Non-pigmented ciliary epithelial cell (primary cell): ENCODE data around the gene GET4.
"Not testable (repeated sequence)": the region's sequence is repeated elsewhere in the genome, so short reads cannot be mapped to it uniquely, and the experiment has no call there.

Experiments used
- DNase-seq: peaks from one replicate; pipeline ENCODE4 v3.0.0-alpha.2; 2010; ENCODE audit warnings: low read depth

The GET4 gene

DNA sequence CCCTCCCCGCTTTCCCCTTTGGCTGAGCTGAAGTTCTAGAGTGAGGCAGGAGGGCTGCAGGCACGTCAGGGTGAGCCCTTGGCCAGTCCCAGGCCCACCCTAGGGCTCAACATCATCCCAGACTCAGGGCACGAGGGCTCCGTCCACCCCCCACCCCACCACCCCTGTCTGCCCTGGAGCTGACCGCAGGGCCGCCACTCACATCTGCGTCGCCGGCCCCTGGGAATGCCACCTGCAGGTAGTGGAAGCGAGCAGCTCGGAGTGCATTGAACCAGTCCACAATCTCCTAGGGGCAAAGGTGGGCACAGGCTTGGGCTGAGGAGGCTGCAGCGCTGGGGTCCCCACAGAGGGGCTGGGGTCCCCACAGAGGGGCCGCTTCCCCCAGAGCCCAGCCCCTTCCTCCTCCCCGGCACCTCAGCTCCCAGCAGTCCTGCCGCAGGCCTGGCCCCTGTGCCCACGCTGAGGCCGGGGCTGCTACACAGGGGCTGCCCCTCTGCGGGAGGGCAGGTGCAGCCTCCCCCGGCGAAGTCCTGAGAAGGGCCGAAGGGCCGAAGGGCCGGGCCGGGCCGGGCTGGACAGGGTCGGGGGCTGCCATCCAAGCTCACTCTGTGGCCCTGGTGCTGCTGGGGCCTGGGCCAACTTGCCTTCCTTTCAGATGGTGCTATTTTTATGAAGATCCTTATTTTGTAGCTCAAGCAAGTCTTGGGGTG is 24.1 kb downstream of the GET4 start:
- no peak for DNase-seq

DNA sequence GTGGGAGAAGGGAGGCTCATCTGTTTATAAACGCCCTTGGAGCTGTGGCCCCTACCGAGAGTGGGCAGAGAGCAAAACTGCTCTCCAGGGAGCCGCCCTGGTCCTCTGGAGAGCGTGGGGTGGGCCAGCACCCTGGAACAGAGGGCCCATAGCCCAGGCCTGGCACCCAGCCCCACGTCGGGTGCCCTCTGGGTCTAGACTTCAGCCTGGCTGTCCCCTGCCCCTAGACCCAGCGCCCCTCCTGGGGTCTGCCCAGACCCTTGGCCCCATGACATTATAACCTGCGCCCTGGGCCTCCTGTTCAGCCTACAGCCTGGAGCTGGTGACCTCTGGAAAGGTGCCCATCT is 24.7 kb downstream of the GET4 start:
- DNase-seq, result no peak

DNA sequence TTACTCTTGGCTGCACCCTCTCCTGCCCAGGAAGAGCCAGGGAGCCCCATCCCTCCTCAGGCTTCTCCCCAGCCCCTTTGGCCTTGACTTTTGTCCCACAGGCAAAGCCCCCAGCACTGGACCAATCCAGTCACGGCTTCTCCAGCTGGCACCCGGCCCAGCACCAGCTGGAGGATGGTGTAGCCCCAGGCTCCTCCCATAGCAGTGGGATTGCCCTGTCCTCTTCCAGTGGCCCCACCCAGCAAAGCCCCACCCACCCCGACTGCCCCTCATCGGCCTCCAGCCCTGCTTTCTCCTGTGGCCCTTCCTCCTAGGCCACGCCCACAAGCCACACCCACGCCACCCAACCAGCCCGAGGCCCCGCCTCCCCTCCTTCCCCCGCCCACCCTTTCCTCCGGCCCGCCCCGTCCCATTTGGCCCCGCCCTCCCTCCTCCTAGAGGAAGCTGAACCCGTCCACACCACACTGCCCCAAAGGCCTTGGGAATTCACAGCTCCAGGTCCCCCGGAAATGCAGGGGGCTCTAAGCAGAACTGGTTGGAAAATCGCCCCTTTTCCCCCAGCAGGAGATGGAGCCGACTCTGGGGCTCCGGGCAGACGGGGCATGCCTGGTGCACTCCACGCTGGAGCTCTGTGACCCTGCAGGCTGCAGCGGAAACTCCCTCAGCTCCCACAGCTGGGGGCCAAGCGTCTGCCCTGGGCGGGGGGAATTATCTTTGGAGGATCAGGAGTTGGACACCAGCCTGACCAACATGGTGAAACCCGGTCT is 25.2 kb downstream of the GET4 start:
- DNase-seq, result peak; percentile 42

DNA sequence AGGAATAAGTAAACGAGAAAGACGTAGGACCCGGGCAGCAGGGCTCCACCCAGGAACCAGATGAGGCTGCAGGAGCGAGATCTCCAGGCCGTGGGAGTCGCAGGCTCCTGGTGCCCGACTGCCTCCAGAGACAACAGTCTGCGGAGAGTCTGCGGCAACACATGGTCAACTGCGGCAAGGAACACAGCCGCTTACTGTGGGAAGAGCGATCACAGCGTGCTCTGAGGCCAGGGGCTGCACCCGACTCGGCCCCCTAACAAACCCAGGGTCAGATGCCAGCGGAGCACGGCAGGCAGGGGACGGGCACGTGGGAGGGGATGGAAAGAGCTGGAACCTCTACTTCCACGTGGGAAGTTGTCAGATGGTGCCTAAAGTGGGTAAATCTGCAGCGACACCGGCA is 26.6 kb downstream of the GET4 start:
- DNase-seq, result no peak

DNA sequence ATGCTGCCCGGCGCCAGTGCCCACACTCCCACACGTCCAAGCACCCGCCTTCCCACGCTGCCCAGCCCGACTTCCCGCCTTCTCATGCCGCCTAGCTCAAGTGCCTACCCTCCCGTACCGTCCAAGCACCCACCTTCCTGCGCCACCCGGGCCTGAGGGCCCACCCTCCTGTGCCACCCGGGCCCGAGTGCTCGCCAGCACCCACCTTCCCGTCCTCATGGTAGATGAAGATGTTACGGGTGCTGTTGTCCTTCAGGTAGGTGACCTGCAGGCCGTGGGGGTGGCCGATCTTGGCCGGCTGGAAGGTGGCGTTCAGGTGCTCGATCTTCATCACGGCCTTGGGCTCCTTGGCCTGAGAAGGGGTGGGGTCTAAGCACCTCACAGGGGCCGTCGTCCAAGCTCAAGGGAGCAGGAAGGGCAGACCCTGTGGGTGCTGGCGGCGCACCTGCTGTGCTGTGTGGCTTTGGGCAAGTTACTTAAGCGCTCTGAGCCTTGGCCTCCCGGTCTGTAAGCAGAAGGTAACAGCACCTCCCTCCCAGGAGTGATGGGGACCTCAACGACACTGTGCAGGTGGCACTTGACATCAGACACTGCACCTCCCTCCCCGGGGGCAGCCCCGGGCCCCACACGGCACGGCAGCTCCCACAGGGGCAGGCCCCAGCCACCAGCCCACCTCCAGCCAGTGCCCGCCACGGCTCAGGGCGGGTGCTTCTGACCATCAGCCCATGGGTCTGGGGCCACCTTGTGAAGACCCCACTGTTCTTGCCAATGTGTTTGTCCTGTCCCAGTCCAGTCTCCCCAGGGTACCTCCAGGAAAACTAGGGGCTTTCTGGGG is 27.8 kb downstream of the GET4 start:
- no peak for DNase-seq

DNA sequence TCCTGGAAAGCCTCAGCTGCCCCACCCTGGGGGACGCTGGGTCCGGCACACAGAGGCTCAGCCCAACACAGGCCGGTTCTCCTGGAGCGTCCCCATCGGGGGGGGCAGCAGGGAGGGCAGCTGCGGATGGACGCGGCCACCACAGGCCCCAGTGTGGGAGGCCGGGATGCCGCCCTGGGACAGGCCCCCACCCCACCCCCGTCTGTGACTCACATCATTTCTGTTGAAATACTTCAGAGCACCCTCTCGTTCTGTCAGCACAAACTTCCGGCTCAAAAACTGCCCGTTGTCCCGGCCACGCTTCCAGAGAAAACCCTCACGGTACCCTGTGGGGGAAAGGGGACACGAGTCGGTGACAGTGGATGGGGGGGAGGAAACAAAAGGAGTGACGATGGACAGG is 28.5 kb downstream of the GET4 start:
- no peak for DNase-seq

DNA sequence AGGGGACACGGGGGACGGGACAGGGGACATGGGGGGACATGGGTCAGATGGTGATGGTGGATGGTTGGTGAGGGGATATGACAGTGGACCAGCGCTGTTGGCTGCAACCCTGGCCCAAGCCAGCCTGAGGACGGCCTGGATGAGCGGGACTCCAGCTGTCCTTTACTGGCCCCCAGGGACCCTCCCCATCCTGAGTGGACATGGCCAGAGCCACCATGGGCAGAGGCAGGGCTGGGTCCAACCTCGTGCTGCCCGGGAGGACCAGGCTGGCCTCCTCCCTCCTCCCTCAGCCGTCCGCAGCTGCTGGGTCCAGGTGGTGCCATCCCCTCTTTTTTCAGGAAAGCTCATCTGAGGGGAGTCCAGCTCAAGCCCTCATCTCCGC is 30.4 kb downstream of the GET4 start:
- no peak for DNase-seq

DNA sequence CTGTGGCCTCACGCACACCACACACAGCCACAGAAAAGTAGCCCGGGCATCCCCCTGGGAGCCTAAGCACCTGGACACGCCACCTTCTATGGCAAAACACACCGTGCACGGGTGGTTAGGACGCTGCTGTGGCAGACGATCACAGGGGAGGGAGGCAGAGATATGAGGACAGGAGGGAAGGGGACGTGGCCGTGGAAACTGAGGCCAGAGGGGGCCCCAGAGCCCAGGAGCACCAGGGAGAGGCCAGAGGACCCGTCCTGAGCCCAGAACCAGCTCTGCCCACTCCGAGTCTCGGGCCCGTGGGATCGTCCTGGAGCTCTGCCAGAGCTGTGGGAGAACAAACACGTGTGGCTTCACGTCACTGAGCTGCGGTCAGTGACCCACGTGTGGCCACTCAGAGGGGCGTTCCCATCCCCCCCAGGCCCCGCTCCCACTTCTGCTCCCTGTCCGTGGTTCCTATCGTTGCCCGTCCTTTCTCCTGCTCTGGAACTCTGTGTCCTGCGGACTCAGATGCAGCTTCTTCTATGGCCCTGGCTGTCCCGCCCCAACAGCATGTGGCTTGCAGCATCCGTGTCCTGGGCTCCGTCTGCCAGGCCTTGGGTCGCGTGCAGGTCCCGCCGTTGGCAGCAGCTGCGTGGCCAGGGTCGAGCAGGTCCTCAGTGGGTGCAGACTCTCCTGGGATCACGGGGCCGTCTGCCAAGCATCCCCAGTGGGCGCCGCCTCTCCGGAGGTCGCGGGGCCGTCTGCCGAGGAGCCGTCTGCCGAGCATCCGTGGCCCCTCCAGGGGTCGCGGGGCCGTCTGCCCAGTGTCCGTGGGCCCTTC is 31.0 kb downstream of the GET4 start:
- DNase-seq, result no peak

DNA sequence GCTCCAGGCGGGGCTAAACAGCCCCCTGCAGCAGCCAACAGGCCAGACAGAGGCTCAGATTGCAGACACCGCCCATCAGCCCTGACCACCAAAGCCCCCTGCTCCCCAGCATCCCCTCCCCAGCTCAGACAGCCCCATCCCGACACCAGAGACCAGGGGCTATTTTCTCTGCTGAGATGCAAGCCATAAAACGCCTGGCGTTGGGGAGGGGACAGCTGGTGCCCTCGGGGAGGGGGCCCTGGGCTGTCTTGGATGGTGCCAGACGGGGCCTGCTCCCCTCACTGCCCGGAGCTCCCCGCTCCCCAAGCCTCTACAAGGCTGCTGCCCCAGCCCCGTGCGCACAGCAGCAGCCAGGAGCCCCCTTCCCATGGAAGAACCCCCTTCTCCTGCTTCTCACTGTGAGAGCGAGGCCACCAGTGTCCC is 31.8 kb downstream of the GET4 start:
- DNase-seq, result no peak

DNA sequence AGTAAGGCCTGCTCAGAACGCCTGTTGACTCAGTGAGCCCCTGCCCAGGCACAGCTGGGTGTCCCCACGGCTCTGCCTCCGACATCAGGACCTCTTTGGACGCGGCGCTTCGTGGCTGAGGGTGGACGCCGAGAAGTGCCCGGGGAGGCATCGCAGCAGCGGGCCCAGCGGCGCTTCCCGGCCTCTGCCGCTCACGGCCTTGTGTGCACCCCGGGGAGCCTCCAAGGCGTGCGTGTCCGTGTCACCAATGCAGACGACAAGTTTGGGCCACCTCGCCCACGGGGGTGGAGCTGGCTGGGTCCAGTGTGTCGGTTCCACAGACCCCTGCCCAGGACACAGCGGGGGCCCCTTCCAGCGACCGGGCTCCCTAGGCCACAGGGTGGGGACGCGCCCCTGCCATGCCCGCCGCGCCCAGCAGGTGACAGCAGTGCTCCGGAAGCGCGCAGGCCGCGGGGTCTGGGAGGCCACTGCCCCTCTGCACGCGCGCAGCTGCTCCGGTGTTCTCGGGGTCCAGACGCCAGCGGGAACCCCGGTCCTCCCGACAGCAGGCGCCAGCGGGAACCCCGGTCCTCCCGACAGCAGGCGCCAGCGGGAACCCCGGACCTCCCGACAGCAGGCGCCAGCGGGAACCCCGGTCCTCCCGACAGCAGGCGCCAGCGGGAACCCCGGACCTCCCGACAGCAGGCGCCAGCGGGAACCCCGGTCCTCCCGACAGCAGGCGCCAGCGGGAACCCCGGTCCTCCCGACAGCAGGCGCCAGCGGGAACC is 32.4 kb downstream of the GET4 start:
- not testable (repeated sequence) for DNase-seq

DNA sequence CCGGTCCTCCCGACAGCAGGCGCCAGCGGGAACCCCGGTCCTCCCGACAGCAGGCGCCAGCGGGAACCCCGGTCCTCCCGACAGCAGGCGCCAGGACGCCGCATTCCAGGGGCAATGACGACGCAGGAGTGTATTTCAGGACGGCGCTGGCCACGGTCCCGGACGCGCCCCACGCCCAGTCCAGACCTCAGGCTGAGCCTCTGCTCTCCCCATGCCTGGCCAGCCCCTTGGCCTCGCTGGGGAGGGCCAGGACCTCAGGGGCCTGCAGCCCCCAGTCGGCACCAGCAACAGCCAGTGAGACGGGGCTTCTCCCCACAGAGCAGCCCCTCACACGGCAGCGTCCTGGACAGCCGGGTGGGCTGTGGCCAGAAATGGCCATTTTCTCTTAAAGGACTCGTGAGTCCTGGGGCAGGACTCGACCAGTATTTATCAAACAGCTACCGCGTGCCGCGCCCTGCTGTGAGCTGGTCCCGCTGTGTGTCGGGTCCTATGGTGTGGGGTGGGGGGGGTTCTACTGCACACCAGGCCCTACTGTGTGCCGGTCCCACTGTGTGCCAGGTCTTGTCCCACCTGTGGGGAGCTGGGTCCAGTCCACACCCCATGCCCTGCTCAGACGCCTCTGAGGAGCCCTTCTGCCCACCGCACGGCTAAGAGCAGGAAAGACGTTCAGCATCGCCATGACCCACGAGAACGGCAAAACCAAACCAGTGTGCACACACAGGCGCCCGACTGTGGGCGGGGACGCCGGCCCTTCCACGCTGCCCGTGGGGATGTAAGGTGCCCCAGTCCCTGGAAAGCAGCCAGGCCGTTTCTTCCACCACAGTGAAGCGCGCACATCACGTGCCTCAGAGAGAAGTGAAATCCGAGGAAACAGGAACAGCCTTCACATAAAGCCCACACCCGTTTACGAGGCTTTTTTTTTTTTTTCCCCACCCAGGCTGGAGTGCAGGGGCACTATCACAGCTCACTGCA is 33.3 kb downstream of the GET4 start:
- no peak for DNase-seq

DNA sequence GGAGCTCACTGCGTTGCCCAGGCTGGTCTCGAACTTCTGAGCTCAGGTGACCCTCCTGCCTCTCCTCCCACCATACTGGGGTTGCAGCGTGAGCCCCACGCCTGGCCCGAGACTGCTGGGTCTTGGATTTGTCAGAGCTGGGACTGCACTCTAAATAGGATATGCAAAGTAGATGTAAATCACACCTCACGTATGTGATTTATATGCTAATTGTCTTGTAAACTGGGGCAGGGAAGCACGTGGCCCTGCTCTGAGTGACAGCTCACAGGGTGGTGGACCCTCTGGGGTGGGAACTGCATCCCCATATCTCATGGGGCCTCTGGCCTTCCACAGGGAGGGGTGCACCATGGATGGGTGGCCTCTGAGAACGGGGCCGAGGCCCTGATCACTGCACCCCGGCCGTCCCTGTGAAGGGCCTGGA is 34.1 kb downstream of the GET4 start:
- DNase-seq, result no peak

DNA sequence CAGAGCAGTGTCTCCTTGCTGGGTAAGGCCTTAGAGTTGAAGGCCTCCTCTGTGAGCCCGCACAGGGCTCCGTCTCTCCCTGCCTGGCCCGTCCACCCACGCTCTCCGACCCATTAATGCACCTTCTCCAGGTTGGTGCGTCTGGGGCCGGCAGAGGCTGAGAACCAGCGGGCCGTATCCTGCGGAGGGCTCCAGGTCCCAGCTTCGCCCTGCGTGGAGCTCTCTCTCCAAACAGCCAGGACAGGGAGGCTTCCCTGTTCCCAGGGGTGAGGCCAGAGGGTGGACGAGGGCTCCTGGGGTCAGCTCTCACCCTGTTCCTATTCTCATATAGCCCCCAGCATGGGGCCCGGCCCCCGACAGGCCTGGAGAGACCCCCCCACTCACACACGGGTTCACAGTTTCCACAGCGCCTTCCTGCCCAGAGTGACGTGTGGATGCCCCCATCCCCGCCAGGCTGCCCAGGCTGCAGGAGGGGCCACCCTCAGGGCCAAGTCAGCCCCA is 34.6 kb downstream of the GET4 start:
- no peak for DNase-seq

DNA sequence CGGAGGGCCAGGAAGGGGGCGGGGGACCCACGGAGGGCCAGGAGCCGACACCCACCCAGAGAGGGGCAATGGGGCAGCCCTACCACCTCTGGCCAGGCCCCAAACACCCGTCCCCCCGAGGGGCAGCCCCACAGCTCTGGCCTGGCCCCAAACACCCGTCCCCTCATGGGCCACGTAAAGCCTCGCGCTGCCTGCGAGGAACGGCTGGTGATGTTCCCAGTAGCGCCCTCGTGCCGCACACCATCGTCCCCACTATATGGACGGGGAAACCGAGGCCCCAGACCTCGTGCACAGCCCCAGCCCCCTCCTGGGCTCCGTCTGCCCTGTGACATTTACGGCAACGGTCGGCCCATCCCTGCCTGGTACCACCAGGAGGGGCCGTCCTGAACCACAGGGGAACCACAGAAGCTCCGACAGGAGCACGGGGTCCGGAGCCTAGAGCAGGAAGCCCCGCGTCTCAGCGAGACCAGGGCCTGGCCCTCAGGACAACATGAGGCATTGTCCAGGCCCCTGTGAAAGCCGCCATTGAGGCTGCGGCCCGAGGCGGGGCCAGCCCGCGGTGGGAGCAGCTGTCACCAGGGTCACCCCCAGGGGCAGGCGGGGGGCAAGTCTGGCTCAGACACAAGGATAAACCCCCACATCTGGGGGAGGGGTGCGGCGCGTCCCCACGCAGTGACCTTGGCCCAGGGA is 35.6 kb downstream of the GET4 start:
- DNase-seq, result no peak

DNA sequence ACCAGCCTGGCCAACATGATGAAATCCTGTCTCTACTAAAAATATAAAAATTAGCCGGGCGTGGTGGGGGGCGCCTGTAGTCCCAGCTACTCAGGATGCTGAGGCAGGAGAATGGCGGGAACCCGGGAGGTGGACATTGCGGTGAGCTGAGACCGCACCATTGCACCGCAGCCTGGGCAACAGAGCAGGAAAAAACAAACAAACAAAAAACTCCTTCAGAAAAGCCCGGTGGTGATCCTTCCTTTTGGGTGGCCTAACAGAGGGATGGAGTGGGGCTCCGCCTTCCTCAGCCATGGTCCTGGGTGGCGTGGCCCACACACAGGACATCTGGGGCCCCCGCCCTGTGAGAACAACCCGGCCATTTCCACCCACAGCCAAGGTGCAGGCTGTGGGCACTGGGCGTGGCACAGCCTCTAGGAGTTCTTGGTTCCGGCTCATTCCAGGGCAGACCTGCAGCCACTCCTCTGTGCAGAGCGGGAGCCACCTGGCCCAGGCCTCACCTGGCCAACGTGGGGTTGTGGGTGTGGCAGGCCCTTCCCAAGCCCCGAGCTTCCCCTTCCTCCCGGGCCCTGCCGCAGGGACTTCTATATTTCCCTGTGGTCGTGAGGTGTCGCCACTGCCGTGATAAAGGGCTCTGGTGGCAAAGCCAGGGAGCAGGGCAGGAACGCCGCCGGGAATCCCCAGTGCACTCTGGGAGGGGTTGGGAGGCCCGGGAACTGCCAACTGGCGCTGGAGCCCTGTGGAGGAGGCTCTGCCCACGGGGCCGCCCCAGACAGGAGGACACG is 37.6 kb downstream of the GET4 start:
- DNase-seq, result no peak

DNA sequence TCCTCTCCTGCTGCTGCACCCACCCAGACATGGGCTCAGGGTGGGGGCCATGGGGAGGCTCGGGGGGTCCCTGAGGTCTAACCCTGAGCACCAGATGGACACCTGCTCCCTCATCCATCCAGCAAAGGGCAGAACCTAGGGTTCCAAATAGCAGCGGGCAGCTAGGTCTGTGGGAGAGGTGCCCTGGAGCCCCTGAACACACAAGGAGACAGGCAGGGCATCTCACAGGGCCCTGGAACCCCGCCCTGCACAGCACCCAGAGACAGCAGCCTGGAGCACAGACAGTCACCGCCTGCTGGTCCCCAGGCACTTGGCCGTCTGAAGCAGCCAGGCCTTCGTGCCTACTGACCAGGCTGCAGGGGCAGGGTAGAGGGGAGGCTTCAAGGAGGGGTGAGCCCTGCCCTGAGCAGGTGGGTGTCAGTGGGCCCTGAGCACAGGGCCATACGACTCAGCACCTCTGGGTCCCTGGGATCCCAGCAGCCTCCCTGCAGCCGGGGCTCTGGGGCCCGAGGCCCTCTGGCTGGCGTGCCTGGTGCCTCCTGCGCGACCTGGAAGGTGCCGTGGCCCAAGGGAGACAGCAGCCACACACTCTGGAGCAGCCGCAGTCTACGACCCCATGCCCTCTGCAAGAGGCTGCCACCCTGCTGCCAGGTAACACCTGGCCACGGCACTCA is 38.3 kb downstream of the GET4 start:
- DNase-seq, result no peak

DNA sequence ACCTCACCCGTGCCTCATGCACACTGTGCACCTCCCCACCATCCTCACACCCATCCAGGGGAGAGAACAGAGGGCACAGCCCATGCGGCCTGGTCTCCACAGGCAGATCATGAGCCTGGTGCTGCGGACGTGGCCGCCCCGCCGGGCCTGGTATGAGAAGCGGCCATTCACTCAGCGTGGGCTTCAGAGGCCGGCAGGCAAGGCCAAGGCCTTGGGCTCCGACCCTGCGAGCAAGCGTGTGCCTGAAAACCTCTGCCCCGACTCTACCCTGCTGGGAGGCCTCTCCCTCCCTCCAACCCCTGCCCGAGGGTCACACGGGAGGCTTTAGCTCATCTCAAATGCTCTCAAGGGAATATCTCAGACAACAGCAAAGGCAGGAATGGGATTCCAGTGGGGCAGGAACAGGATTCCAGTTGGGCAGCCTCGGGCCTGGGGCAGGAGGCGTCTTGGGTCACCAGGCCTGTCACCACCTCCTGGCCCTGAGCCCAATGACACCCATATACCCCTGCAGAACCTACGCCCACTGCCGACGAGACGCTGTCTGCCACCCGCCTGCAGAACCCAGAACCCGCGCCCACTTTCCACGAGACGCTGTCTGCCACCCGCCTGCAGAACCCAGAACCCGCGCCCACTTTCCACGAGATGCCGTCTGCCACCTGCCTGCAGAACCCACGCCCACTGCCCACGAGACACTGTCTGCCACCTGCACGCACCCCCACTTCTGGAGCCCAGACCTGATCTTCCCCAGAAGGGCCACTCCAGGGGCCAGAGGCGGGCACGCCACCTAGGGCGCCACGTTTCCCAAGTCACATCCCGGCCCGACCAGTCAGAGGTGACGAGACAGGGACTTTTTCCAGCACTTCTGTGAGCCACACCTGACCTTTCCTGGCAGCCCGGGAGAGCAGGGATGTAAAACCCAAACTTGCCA is 39.2 kb downstream of the GET4 start:
- DNase-seq, result no peak
